Endodermal cell (in vitro differentiated cells): ENCODE data around the gene NFX1. TPM values are rescaled to one million over a fixed set of nuclear protein-coding genes. Genes with fewer than 3 reads are reported as not detected.
"Not testable (repeated sequence)": the region's sequence is repeated elsewhere in the genome, so short reads cannot be mapped to it uniquely, and the experiment has no call there.

ENCODE experiments used
- DNase-seq: peaks from one replicate; pipeline ENCODE4 v3.0.0-alpha.2; 2017
- H3K27ac ChIP-seq: 2 replicates; pipeline ENCODE4 v1.5.1; 2013; ENCODE audit warnings: mild to moderate bottlenecking, low read depth, low read length, moderate library complexity
- H3K27me3 ChIP-seq: 2 replicates; pipeline ENCODE4 v1.6.1; 2013; ENCODE audit warnings: mild to moderate bottlenecking, low read length, moderate library complexity; ENCODE audit not compliant: insufficient read depth, control insufficient read depth, poor library complexity, severe bottlenecking
- H3K36me3 ChIP-seq: 2 replicates; pipeline ENCODE4 v1.7.0; 2013; ENCODE audit warnings: mild to moderate bottlenecking, low read length, moderate library complexity; ENCODE audit not compliant: control insufficient read depth, insufficient read depth
- H3K4me1 ChIP-seq: one replicate; pipeline ENCODE4 v1.7.0; 2013; ENCODE audit warnings: low read length; ENCODE audit not compliant: control insufficient read depth, insufficient read depth
- H3K4me3 ChIP-seq: 2 replicates; pipeline ENCODE4 v1.5.1; 2013; ENCODE audit warnings: mild to moderate bottlenecking, low read length, moderate library complexity
- H3K9ac ChIP-seq: 2 replicates; pipeline ENCODE4 v1.6.1; 2013; ENCODE audit warnings: mild to moderate bottlenecking, low read length, moderate library complexity; ENCODE audit not compliant: poor library complexity, severe bottlenecking; ENCODE audit errors: extremely low read depth
- H3K9me3 ChIP-seq: 2 replicates; pipeline ENCODE4 v1.6.1; 2013; ENCODE audit warnings: mild to moderate bottlenecking, low read length, moderate library complexity; ENCODE audit not compliant: control insufficient read depth
- H3K27ac Mint-ChIP-seq: 2 replicates; pipeline ENCODE4 v1.8.0; 2020; ENCODE audit warnings: mixed read lengths
- H3K27me3 Mint-ChIP-seq: 2 replicates; pipeline ENCODE4 v1.8.0; 2021; ENCODE audit warnings: mild to moderate bottlenecking, mixed read lengths; ENCODE audit not compliant: insufficient read depth
- H3K36me3 Mint-ChIP-seq: 2 replicates; pipeline ENCODE4 v1.8.0; 2020; ENCODE audit warnings: low read depth, mixed read lengths
- H3K4me1 Mint-ChIP-seq: 2 replicates; pipeline ENCODE4 v1.8.0; 2020; ENCODE audit warnings: mixed read lengths
- H3K4me3 Mint-ChIP-seq: 2 replicates; pipeline ENCODE4 v1.8.0; 2020; ENCODE audit warnings: mild to moderate bottlenecking, moderate library complexity, mixed read lengths
- H3K9me3 Mint-ChIP-seq: 2 replicates; pipeline ENCODE4 v1.8.0; 2020; ENCODE audit warnings: mild to moderate bottlenecking, mixed read lengths
- WGBS, 2 experiments: methylation state at CpG; one replicate each; pipeline versions ENCODE4 v1.1.5 to v1.1.7; 2013; ENCODE audit warnings: missing lambda C conversion rate in 2 of 2, mixed read lengths in 1 of 2; ENCODE audit not compliant: insufficient coverage in 1 of 2, insufficient read length in 1 of 2; 5-methylcytosine and 5-hydroxymethylcytosine counted together
- total RNA-seq, 2 donors: library from RNA; stranded (reverse); fragmentation: NEBNext Ultra II Directional in 1 of 2; extraction: Animal tissue kit (Norgen Biotek cat#: 25700) in 1 of 2; gene quantifications; 2 replicates in 1 of 2; 3 replicates in 1 of 2; pipeline ENCODE4 v1.2.1, GENCODE V29; 2021
- TF ChIP-seq, protein P1 (sequence below): fragments of 200-600 bp; sonication (generic); conservative IDR thresholded peaks from 2 replicates; pipeline ENCODE4 v1.5.0; 2021; ENCODE audit warnings: antibody characterized with exemption, mild to moderate bottlenecking

Gene NFX1
- total RNA-seq, 2 donors from 2014 or later = 23.1 to 24.0 TPM

DNA sequence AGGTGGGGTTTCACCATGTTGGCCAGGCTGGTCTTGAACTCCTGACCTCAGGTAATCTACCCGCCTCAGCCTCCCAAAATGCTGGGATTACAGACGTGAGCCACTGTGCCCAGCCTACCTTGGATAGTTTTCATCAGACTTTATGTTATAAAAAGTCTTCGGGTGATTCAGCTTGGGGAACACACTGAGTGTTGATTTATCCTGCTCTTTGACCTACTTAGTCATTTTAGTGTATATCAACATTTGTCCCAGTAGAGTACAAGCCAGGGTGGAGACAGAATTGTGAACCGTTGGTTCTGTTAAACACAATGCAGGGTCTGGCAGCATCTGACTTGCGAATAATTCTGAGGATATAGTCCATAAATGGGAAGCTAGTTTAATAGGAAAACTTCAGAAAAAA is 39.7 kb downstream of the NFX1 start:
- H3K4me3 Mint-ChIP-seq = no peak overlapping the region
- Histone ChIP-seq H3K27ac (no peak overlapping the region), H3K4me3 (no peak overlapping the region), H3K4me1 (no peaks in the 10 kb centered on the region), H3K9me3 (no peaks in the 10 kb centered on the region), H3K9ac (no peak overlapping the region), H3K27me3 (no peaks in the 10 kb centered on the region), H3K36me3 (peaks cover 58% of the 10 kb centered on the region)
- 95 to 100% methylated on average over 4 to 5 of the region's 5 CpGs for WGBS, 2 experiments
- DNase-seq = no peak
- H3K27ac Mint-ChIP-seq = no peak overlapping the region
- H3K9me3 Mint-ChIP-seq = no peaks in the 10 kb centered on the region
- peaks cover 73% of the 10 kb centered on the region for H3K36me3 Mint-ChIP-seq
- no peaks in the 10 kb centered on the region for H3K4me1 Mint-ChIP-seq
- TF ChIP-seq, protein P1, sequence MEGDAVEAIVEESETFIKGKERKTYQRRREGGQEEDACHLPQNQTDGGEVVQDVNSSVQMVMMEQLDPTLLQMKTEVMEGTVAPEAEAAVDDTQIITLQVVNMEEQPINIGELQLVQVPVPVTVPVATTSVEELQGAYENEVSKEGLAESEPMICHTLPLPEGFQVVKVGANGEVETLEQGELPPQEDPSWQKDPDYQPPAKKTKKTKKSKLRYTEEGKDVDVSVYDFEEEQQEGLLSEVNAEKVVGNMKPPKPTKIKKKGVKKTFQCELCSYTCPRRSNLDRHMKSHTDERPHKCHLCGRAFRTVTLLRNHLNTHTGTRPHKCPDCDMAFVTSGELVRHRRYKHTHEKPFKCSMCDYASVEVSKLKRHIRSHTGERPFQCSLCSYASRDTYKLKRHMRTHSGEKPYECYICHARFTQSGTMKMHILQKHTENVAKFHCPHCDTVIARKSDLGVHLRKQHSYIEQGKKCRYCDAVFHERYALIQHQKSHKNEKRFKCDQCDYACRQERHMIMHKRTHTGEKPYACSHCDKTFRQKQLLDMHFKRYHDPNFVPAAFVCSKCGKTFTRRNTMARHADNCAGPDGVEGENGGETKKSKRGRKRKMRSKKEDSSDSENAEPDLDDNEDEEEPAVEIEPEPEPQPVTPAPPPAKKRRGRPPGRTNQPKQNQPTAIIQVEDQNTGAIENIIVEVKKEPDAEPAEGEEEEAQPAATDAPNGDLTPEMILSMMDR = no peak
- H3K27me3 Mint-ChIP-seq = no peaks in the 10 kb centered on the region

DNA sequence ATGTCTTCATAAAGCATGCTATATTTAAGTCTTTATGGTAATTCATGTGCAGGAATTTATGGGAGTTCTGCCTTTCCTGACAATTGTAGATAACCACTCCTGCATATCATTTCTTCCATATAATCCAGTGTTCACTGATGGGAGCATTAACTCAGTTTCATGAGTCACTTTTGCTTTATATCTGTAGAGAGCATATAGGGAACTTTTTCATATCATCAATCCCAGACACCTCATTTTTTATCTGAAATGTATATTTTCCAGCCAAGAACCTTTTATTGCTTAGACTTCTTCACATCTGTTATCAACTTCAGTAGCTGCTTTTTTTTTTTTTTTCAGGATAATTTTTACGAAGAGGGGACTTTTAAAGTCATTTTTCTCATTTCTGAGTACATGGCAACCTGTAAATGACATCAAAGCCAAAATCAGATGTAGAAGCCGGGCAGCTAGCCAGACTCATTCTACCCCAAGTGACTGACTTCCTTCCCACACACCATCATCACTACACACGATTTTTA is 41.1 kb downstream of the NFX1 start:
- TF ChIP-seq, protein P1 = no peak
- Histone ChIP-seq H3K9ac (no peak overlapping the region), H3K9me3 (no peaks in the 10 kb centered on the region), H3K27me3 (no peaks in the 10 kb centered on the region), H3K4me1 (no peaks in the 10 kb centered on the region), H3K27ac (no peak overlapping the region), H3K4me3 (no peak overlapping the region), H3K36me3 (peaks cover 71% of the 10 kb centered on the region)
- Mint-ChIP-seq H3K36me3 (peaks cover 77% of the 10 kb centered on the region), H3K27me3 (no peaks in the 10 kb centered on the region), H3K4me1 (no peaks in the 10 kb centered on the region), H3K27ac (no peak overlapping the region), H3K9me3 (peaks cover 2% of the 10 kb centered on the region), H3K4me3 (no peak overlapping the region)
- DNase-seq = no peak
- WGBS, 2 experiments = 92 to 100% methylated on average over 1 to 3 of the region's 3 CpGs

DNA sequence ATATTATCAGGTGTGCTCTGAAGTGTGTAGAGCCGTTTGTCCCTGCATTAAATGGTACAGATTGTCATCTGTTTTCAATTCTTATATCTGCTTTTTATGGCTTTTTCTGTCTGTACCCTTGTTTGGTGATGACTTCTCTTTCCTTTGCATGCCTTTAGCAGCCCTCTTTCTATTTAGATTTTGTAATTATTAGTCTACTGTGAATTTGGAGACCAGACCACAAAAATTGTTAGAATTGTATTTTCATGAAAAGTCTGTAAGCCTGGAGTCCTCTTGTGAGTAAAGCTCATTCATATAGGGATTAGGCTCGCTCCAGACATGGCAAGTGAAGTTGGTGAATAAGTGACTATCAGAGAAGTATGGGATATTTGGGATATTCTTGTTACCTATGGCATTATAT is 41.7 kb downstream of the NFX1 start:
- Mint-ChIP-seq H3K4me3 (no peak overlapping the region), H3K36me3 (peaks cover 75% of the 10 kb centered on the region), H3K4me1 (no peaks in the 10 kb centered on the region), H3K27me3 (no peaks in the 10 kb centered on the region), H3K27ac (no peak overlapping the region), H3K9me3 (peaks cover 4% of the 10 kb centered on the region)
- DNase-seq = no peak
- H3K27ac ChIP-seq = no peak overlapping the region
- peaks cover 2% of the 10 kb centered on the region for H3K9me3 ChIP-seq
- H3K4me3 ChIP-seq = no peak overlapping the region
- 92% methylated on average over 2 of the region's 2 CpGs; no CpG with 5 or more reads in 1 of the 2 experiments for WGBS, 2 experiments
- no peaks in the 10 kb centered on the region for H3K27me3 ChIP-seq
- H3K9ac ChIP-seq = no peak overlapping the region
- peaks cover 76% of the 10 kb centered on the region for H3K36me3 ChIP-seq
- TF ChIP-seq, protein P1 = no peak
- H3K4me1 ChIP-seq = no peaks in the 10 kb centered on the region

DNA sequence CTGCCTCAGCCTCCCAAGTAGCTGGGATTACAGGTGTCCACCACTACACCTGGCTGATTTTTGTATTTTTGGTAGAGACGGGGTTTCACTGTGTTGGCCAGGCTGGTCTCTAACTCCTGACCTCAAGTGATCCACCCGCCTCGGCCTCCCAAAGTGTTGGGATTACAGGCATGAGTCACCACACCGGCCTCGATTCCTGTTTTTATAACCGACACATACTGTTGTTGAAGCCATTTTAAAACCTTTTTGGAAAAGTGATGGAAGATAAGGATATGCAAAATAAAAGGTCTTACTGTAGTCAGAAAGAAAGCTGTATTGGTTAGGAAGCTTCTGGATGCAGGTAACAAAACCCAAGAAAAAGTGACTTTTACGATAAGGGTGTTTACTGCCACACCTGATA is 42.6 kb downstream of the NFX1 start:
- Mint-ChIP-seq H3K9me3 (peaks cover 11% of the 10 kb centered on the region), H3K36me3 (peaks cover 79% of the 10 kb centered on the region)
- Histone ChIP-seq H3K9me3 (peaks cover 12% of the 10 kb centered on the region), H3K36me3 (peaks cover 83% of the 10 kb centered on the region)
- not testable (repeated sequence) for H3K9ac ChIP-seq, H3K4me3 ChIP-seq, H3K4me1 ChIP-seq, H3K27ac ChIP-seq, H3K27ac Mint-ChIP-seq, H3K27me3 ChIP-seq, H3K4me3 Mint-ChIP-seq, H3K27me3 Mint-ChIP-seq, DNase-seq, H3K4me1 Mint-ChIP-seq
- WGBS, 2 experiments = 97 to 100% methylated on average over 7 of the region's 7 CpGs
